Measurements from ENCODE around the gene FHL2. TPM values are rescaled to one million over a fixed set of nuclear protein-coding genes. Genes with fewer than 3 reads are reported as not detected.

The FHL2 gene
- total and polyA plus RNA-seq, 2 of the 13 experiments (the other 11 are each of a cell fraction or from before 2014, with no cell fraction given), result 1.9 to 74.8 TPM

DNA sequence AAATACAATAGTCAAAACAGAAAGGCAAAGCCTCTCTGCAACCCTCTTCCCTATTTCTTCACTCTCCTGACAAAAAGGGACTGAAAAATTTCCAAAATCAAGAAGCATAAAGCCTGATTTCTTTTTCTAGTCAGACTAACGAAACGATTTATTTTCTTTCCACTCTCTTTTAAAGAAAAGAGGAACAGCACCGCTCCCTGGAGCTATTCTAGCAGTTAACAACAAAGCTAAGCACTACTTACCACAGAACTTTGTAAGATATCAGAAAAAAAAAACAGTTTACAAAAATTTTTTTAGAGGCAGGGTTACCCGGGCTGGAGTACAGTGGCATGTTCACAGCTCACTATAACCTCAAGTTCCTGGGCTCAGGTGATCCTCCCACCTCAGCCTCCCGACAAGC is 14.4 kb upstream of the FHL2 start:
- in situ Hi-C loops (cut with HindIII; ENCODE audit: extremely low pct_ligation_motif_present, low pct_unique_long_range_greater_than_20kb), result loop anchor here (5.0 kb wide), 1 partner anchor 41 kb away; no protein-coding TSS in a partner anchor
- Histone ChIP-seq H3K4me3 (replicated peaks in 1 of 3; ENCODE audit: insufficient read depth in 1 of 3, low read depth in 2 of 3, low read length in 3 of 3) (no peak overlapping the region), H3K27ac (ENCODE audit: extremely low read length, insufficient read depth, low read length) (no peak overlapping the region), H3K9me3 (ENCODE audit: low read length) (no peaks in the 10 kb centered on the region), H3K36me3 (replicated peaks in 1 of 2; ENCODE audit: control insufficient read depth in 1 of 2, insufficient read depth in 2 of 2, low read length in 2 of 2) (no peaks in the 10 kb centered on the region), H2AFZ (ENCODE audit: low read length) (no peak overlapping the region), H3K27me3 (ENCODE audit: control insufficient read depth in 1 of 2, insufficient read depth in 2 of 2, low read length in 2 of 2) (peaks cover 1 to 42% of the 10 kb centered on the region in 2 experiments; a peak in 4 of 5 replicates), H4K20me1 (ENCODE audit: insufficient read depth, low read length) (no peaks in the 10 kb centered on the region), H3K4me2 (ENCODE audit: low read depth, low read length) (no peak overlapping the region), H3K79me2 (ENCODE audit: insufficient read depth, low read length) (no peaks in the 10 kb centered on the region), H3K4me1 (ENCODE audit: insufficient read depth, low read length) (peaks cover 15% of the 10 kb centered on the region), H3K9ac (ENCODE audit: insufficient read depth, low read depth, low read length) (no peak overlapping the region)
- DNase-seq (ENCODE audit: low spot score) (no peak), FAIRE-seq (no peak), ATAC-seq (no peak)
- 26% methylated on average over 5 of the region's 5 CpGs for WGBS (ENCODE audit: low lambda C conversion rate)
- no peak for TF ChIP-seq NR2F1 (CRISPR knock-in tag; IDR thresholded peaks at IDR 0.05)
- TF ChIP-seq RXRB (CRISPR knock-in tag; IDR thresholded peaks at IDR 0.05; ENCODE audit: borderline replicate concordance), result no peak
- TF ChIP-seq GZF1 (CRISPR knock-in tag; IDR thresholded peaks at IDR 0.05), result no peak
- no peak for TF ChIP-seq KAT7 (CRISPR knock-in tag; IDR thresholded peaks at IDR 0.05; ENCODE audit: borderline replicate concordance)
- no peak for TF ChIP-seq ZNF713 (CRISPR knock-in tag; IDR thresholded peaks at IDR 0.05)
- no TSS peak for BruUV-seq (replicated peaks)
- ChIA-PET POLR2A (no interaction called here), CTCF (ENCODE audit: low intra/inter-chr PET ratio, low total read pairs) (no interaction called here)
- intact Hi-C loops (cut with micrococcal nuclease; ENCODE audit: unreplicated experiment), result no loop called here

DNA sequence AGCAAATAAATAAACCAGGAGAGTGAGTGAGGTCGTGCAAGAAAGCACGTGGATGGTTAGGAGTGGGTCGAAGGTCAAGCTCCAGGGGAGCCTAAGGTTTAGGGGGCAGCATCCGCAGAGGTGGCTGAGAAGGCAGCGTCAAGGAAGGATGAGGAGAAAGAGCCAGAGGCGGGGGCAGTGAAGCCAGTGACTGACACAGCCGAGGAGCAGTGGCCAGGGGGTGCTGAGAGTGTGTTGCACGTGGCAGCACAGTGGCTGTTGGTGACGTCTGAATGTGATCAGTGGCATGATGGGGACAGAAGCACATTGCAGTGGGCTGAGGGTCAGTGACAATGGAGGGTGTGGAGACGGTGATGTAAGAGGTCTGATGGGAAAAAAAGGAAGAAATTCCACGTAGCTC is 13.7 kb upstream of the FHL2 start:
- ATAC-seq (no peak; the same call in 1 of the 3 replicates), DNase-seq (ENCODE audit: low spot score) (no peak), FAIRE-seq (no peak)
- Histone ChIP-seq H3K9ac (ENCODE audit: insufficient read depth, low read depth, low read length) (no peak overlapping the region), H3K79me2 (ENCODE audit: insufficient read depth, low read length) (no peaks in the 10 kb centered on the region), H3K36me3 (replicated peaks in 1 of 2; ENCODE audit: control insufficient read depth in 1 of 2, insufficient read depth in 2 of 2, low read length in 2 of 2) (no peaks in the 10 kb centered on the region), H3K27me3 (ENCODE audit: control insufficient read depth in 1 of 2, insufficient read depth in 2 of 2, low read length in 2 of 2) (peaks cover 1 to 43% of the 10 kb centered on the region in 2 experiments; a peak in 4 of 5 replicates), H3K4me2 (ENCODE audit: low read depth, low read length) (no peak overlapping the region; the same call in 1 of the 2 replicates), H4K20me1 (ENCODE audit: insufficient read depth, low read length) (no peaks in the 10 kb centered on the region), H3K9me3 (ENCODE audit: low read length) (no peaks in the 10 kb centered on the region), H3K4me3 (replicated peaks in 1 of 3; ENCODE audit: insufficient read depth in 1 of 3, low read depth in 2 of 3, low read length in 3 of 3) (no peak overlapping the region), H3K4me1 (ENCODE audit: insufficient read depth, low read length) (peaks cover 15% of the 10 kb centered on the region), H3K27ac (ENCODE audit: extremely low read length, insufficient read depth, low read length) (no peak overlapping the region), H2AFZ (ENCODE audit: low read length) (no peak overlapping the region)
- CTCF ChIA-PET (ENCODE audit: low intra/inter-chr PET ratio, low total read pairs), result no interaction called here
- TF ChIP-seq, protein P1, sequence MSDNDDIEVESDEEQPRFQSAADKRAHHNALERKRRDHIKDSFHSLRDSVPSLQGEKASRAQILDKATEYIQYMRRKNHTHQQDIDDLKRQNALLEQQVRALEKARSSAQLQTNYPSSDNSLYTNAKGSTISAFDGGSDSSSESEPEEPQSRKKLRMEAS (IDR thresholded peaks at IDR 0.05), result peak; percentile 21; the same call in 1 of the 2 replicates
- peak; percentile 63; the same call in 1 of the 2 replicates for TF ChIP-seq CREB1 (IDR thresholded peaks at IDR 0.05)
- TF ChIP-seq CREB1 (CRISPR knock-in tag; IDR thresholded peaks at IDR 0.05), result no peak
- no peak for TF ChIP-seq ZBTB21 (CRISPR knock-in tag; IDR thresholded peaks at IDR 0.05)
- TF ChIP-seq HOXA5 (CRISPR knock-in tag; IDR thresholded peaks at IDR 0.05), result no peak
- TF ChIP-seq, protein P2, sequence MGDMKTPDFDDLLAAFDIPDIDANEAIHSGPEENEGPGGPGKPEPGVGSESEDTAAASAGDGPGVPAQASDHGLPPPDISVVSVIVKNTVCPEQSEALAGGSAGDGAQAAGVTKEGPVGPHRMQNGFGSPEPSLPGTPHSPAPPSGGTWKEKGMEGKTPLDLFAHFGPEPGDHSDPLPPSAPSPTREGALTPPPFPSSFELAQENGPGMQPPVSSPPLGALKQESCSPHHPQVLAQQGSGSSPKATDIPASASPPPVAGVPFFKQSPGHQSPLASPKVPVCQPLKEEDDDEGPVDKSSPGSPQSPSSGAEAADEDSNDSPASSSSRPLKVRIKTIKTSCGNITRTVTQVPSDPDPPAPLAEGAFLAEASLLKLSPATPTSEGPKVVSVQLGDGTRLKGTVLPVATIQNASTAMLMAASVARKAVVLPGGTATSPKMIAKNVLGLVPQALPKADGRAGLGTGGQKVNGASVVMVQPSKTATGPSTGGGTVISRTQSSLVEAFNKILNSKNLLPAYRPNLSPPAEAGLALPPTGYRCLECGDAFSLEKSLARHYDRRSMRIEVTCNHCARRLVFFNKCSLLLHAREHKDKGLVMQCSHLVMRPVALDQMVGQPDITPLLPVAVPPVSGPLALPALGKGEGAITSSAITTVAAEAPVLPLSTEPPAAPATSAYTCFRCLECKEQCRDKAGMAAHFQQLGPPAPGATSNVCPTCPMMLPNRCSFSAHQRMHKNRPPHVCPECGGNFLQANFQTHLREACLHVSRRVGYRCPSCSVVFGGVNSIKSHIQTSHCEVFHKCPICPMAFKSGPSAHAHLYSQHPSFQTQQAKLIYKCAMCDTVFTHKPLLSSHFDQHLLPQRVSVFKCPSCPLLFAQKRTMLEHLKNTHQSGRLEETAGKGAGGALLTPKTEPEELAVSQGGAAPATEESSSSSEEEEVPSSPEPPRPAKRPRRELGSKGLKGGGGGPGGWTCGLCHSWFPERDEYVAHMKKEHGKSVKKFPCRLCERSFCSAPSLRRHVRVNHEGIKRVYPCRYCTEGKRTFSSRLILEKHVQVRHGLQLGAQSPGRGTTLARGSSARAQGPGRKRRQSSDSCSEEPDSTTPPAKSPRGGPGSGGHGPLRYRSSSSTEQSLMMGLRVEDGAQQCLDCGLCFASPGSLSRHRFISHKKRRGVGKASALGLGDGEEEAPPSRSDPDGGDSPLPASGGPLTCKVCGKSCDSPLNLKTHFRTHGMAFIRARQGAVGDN (CRISPR knock-in tag; IDR thresholded peaks at IDR 0.05), result peak; percentile 44
- intact Hi-C loops (cut with micrococcal nuclease; ENCODE audit: unreplicated experiment), result no loop called here
- WGBS (ENCODE audit: low lambda C conversion rate), result 12% methylated on average over 11 of the region's 11 CpGs
- POLR2A ChIA-PET, result no interaction called here
- in situ Hi-C loops (cut with HindIII; ENCODE audit: extremely low pct_ligation_motif_present, low pct_unique_long_range_greater_than_20kb), result loop anchor here (5.0 kb wide), 1 partner anchor 40 kb away; no protein-coding TSS in a partner anchor
- BruUV-seq (replicated peaks), result no TSS peak

All from HepG2 (cell line).